HCT116 (cell line): Measurements from ENCODE around the gene NPLOC4.

ENCODE experiments used
- CBX3 ChIP-seq: IDR thresholded peaks from 2 replicates; pipeline ENCODE4 v1.6.1; 2012; ENCODE audit warnings: low read depth
- CEBPB ChIP-seq: IDR thresholded peaks from 2 replicates; pipeline ENCODE4 v1.6.1; 2012; ENCODE audit warnings: low read depth
- EZH2 ChIP-seq: fragments of 200-600 bp; sonication (generic); IDR thresholded peaks from 2 replicates; pipeline ENCODE4 v1.6.1; 2017; ENCODE audit warnings: antibody characterized with exemption, mixed run types
- MAX ChIP-seq: IDR thresholded peaks from 2 replicates; pipeline ENCODE4 v1.6.1; 2012
- POLR2A ChIP-seq: IDR thresholded peaks from 2 replicates; pipeline ENCODE4 v1.7.0; 2011; ENCODE audit warnings: borderline replicate concordance; ENCODE audit not compliant: insufficient read depth, insufficient read length; ENCODE audit errors: extremely low read depth
- POLR2AphosphoS5 ChIP-seq: IDR thresholded peaks from 2 replicates; pipeline ENCODE4 v1.6.1; 2011; ENCODE audit warnings: mild to moderate bottlenecking, low read depth, low read length, moderate library complexity
- SIN3A ChIP-seq: IDR thresholded peaks from 2 replicates; pipeline ENCODE4 v1.6.1; 2012; ENCODE audit warnings: low read depth
- TCF7L2 ChIP-seq: IDR thresholded peaks from 2 replicates; pipeline ENCODE4 v1.7.0; 2011; ENCODE audit warnings: borderline replicate concordance, inconsistent platforms; ENCODE audit not compliant: insufficient read depth, insufficient read length; ENCODE audit errors: extremely low read depth
- YY1 ChIP-seq: IDR thresholded peaks from 2 replicates; pipeline ENCODE4 v1.6.1; 2011; ENCODE audit warnings: low read length, low read depth, moderate library complexity, mild to moderate bottlenecking; ENCODE audit not compliant: insufficient replicate concordance; ENCODE audit errors: extremely low read depth
- ZNF274 ChIP-seq: fragments of 200-500 bp; sonication (Bioruptor generic); IDR thresholded peaks from 2 replicates; pipeline ENCODE4 v1.6.1; 2014; ENCODE audit warnings: mild to moderate bottlenecking, low read depth, low read length, inconsistent platforms
- TF ChIP-seq, protein P1 (sequence below), 3 experiments: fragments of 200-600 bp in 1 of 3; sonication (generic) in 1 of 3; IDR thresholded peaks in 2 of 3; conservative IDR thresholded peaks in 1 of 3; 2 replicates each; pipeline ENCODE4 v1.5.1; 2012 to 2017; ENCODE audit warnings: low read depth in 2 of 3, low read length in 2 of 3, antibody characterized with exemption in 1 of 3, borderline replicate concordance in 1 of 3, control low read depth in 1 of 3, mild to moderate bottlenecking in 1 of 3, mixed read lengths in 1 of 3, mixed run types in 1 of 3, moderate library complexity in 1 of 3; ENCODE audit not compliant: insufficient read depth in 1 of 3
- TF ChIP-seq, protein P2 (sequence below): IDR thresholded peaks from 2 replicates; pipeline ENCODE4 v1.6.1; 2012; ENCODE audit warnings: low read depth

- no peak for TF ChIP-seq EZH2
- TF ChIP-seq MAX = no peak
- no peak for TF ChIP-seq YY1
- TF ChIP-seq, protein P1, sequence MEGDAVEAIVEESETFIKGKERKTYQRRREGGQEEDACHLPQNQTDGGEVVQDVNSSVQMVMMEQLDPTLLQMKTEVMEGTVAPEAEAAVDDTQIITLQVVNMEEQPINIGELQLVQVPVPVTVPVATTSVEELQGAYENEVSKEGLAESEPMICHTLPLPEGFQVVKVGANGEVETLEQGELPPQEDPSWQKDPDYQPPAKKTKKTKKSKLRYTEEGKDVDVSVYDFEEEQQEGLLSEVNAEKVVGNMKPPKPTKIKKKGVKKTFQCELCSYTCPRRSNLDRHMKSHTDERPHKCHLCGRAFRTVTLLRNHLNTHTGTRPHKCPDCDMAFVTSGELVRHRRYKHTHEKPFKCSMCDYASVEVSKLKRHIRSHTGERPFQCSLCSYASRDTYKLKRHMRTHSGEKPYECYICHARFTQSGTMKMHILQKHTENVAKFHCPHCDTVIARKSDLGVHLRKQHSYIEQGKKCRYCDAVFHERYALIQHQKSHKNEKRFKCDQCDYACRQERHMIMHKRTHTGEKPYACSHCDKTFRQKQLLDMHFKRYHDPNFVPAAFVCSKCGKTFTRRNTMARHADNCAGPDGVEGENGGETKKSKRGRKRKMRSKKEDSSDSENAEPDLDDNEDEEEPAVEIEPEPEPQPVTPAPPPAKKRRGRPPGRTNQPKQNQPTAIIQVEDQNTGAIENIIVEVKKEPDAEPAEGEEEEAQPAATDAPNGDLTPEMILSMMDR (IDR thresholded peaks at IDR 0.05 in 2 of 3, conservative IDR thresholded peaks at IDR 0.05 in 1 of 3; ENCODE audit: borderline replicate concordance in 1 of 3, insufficient read depth in 1 of 3, low read depth in 2 of 3, low read length in 2 of 3) = no peak
- no peak for TF ChIP-seq CEBPB
- TF ChIP-seq POLR2A = no peak
- TF ChIP-seq SIN3A = no peak
- TF ChIP-seq, protein P2, sequence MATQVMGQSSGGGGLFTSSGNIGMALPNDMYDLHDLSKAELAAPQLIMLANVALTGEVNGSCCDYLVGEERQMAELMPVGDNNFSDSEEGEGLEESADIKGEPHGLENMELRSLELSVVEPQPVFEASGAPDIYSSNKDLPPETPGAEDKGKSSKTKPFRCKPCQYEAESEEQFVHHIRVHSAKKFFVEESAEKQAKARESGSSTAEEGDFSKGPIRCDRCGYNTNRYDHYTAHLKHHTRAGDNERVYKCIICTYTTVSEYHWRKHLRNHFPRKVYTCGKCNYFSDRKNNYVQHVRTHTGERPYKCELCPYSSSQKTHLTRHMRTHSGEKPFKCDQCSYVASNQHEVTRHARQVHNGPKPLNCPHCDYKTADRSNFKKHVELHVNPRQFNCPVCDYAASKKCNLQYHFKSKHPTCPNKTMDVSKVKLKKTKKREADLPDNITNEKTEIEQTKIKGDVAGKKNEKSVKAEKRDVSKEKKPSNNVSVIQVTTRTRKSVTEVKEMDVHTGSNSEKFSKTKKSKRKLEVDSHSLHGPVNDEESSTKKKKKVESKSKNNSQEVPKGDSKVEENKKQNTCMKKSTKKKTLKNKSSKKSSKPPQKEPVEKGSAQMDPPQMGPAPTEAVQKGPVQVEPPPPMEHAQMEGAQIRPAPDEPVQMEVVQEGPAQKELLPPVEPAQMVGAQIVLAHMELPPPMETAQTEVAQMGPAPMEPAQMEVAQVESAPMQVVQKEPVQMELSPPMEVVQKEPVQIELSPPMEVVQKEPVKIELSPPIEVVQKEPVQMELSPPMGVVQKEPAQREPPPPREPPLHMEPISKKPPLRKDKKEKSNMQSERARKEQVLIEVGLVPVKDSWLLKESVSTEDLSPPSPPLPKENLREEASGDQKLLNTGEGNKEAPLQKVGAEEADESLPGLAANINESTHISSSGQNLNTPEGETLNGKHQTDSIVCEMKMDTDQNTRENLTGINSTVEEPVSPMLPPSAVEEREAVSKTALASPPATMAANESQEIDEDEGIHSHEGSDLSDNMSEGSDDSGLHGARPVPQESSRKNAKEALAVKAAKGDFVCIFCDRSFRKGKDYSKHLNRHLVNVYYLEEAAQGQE = no peak
- TF ChIP-seq POLR2AphosphoS5 = no peak
- no peak for TF ChIP-seq TCF7L2
- no peak for TF ChIP-seq CBX3
- TF ChIP-seq ZNF274 = no peak
Observed at GRCh38 chr17:81515530-81516041, 121.3 kb downstream of the NPLOC4 start.
